IMR-90 (cell line): ENCODE results near the gene AHDC1. TPM values are rescaled to one million over a fixed set of nuclear protein-coding genes. Genes with fewer than 3 reads are reported as not detected.

Experiments used
- ATAC-seq: fragments of 200-7000 bp; cut with Tn5 transposase; 2 replicates; pipeline ENCODE4 v1.9.1; 2020; ENCODE audit warnings: low read depth, mild to moderate bottlenecking, moderate library complexity
- BruUV-seq: library from RNA; stranded (reverse); fragments of 400-500 nt; replicated peaks from 2 replicates; lab custom pipeline; 2021; lab: Mats Ljungman, UMichigan
- CTCF ChIA-PET: fragments of 300-600 bp; formaldehyde crosslinking; extraction: SDS; loops from one replicate; lab custom pipeline; 2021; ENCODE audit warnings: antibody characterized with exemption; lab: Yijun Ruan, JAX
- POLR2A ChIA-PET: fragments of 300-600 bp; sonication (Branson Sonifier 250); formaldehyde crosslinking; loops from one replicate; lab custom pipeline; 2022; ENCODE audit warnings: antibody characterized with exemption; ENCODE audit not compliant: unreplicated experiment; lab: Charles Lee
- DNase-seq: peaks from one replicate; pipeline ENCODE4 v3.0.0; 2013
- H2AFZ ChIP-seq: replicated peaks from 2 replicates; pipeline ENCODE3; 2013; ENCODE audit warnings: low read length, mild to moderate bottlenecking; ENCODE audit not compliant: poor library complexity
- H2AK5ac ChIP-seq: 2 replicates; pipeline ENCODE4 v1.6.1; 2013; ENCODE audit warnings: low read depth, low read length, inconsistent platforms
- H2AK9ac ChIP-seq: replicated peaks from 2 replicates; pipeline ENCODE3; 2013; ENCODE audit warnings: mild to moderate bottlenecking, low read depth, low read length, moderate library complexity; ENCODE audit not compliant: poor library complexity
- H2BK120ac ChIP-seq: 2 replicates; pipeline ENCODE4 v1.6.1; 2013; ENCODE audit warnings: low read depth, low read length, inconsistent platforms
- H2BK15ac ChIP-seq: 3 replicates; pipeline ENCODE4 v1.6.1; 2013; ENCODE audit warnings: low read depth, low read length, inconsistent platforms
- H2BK20ac ChIP-seq: 2 replicates; pipeline ENCODE4 v1.6.1; 2013; ENCODE audit warnings: low read depth, mild to moderate bottlenecking, inconsistent platforms, low read length, moderate library complexity
- H2BK5ac ChIP-seq: 2 replicates; pipeline ENCODE4 v1.6.1; 2013; ENCODE audit warnings: mild to moderate bottlenecking, low read depth, low read length, inconsistent platforms; ENCODE audit not compliant: poor library complexity, severe bottlenecking
- H3K14ac ChIP-seq: replicated peaks from 2 replicates; pipeline ENCODE4 v1.6.1; 2013; ENCODE audit warnings: low read depth, low read length, inconsistent platforms
- H3K18ac ChIP-seq: 2 replicates; pipeline ENCODE4 v1.6.1; 2013; ENCODE audit warnings: low read depth, low read length, control low read depth
- H3K23ac ChIP-seq: 2 replicates; pipeline ENCODE4 v1.6.1; 2013; ENCODE audit warnings: low read depth, low read length, inconsistent platforms
- H3K27ac ChIP-seq: 2 replicates; pipeline ENCODE4 v1.5.1; 2013; ENCODE audit warnings: mild to moderate bottlenecking, control low read depth, low read length; ENCODE audit not compliant: insufficient read depth
- H3K27me3 ChIP-seq: 2 replicates; pipeline ENCODE4 v1.6.1; 2013; ENCODE audit warnings: low read length; ENCODE audit not compliant: control insufficient read depth, insufficient read depth
- H3K36me3 ChIP-seq: 2 replicates; pipeline ENCODE4 v1.6.1; 2013; ENCODE audit warnings: low read length, mixed read lengths; ENCODE audit not compliant: control insufficient read depth, insufficient read depth
- H3K4ac ChIP-seq: 2 replicates; pipeline ENCODE4 v1.6.1; 2013; ENCODE audit warnings: low read depth, low read length, inconsistent platforms
- H3K4me1 ChIP-seq: 2 replicates; pipeline ENCODE4 v1.6.1; 2013; ENCODE audit warnings: low read length, mixed read lengths; ENCODE audit not compliant: control insufficient read depth, insufficient read depth
- H3K4me2 ChIP-seq: 2 replicates; pipeline ENCODE4 v1.6.1; 2013; ENCODE audit warnings: low read depth, mild to moderate bottlenecking, control low read depth, low read length, moderate library complexity
- H3K4me3 ChIP-seq: 2 replicates; pipeline ENCODE4 v1.5.1; 2013; ENCODE audit warnings: low read depth, mild to moderate bottlenecking, control low read depth, low read length, moderate library complexity; ENCODE audit not compliant: insufficient read depth
- H3K56ac ChIP-seq: 2 replicates; pipeline ENCODE4 v1.6.1; 2013; ENCODE audit warnings: low read length, inconsistent platforms; ENCODE audit not compliant: insufficient read depth; ENCODE audit errors: extremely low read depth
- H3K79me1 ChIP-seq, 2 experiments: 2 replicates each; pipeline ENCODE4 v1.6.1; 2013; ENCODE audit warnings: low read length in 2 of 2, inconsistent platforms in 1 of 2, low read depth in 1 of 2
- H3K9ac ChIP-seq: 2 replicates; pipeline ENCODE4 v1.6.1; 2013; ENCODE audit warnings: low read depth, low read length, control low read depth
- H3K9me1 ChIP-seq: 2 replicates; pipeline ENCODE4 v1.6.1; 2013; ENCODE audit warnings: low read length, inconsistent platforms; ENCODE audit not compliant: insufficient read depth
- H3K9me3 ChIP-seq: 2 replicates; pipeline ENCODE4 v1.6.1; 2013; ENCODE audit warnings: low read length; ENCODE audit not compliant: control insufficient read depth, insufficient read depth
- H4K20me1 ChIP-seq: 2 replicates; pipeline ENCODE4 v1.6.1; 2013; ENCODE audit warnings: low read length, inconsistent platforms; ENCODE audit not compliant: insufficient read depth
- H4K5ac ChIP-seq: 2 replicates; pipeline ENCODE4 v1.6.1; 2013; ENCODE audit warnings: mild to moderate bottlenecking, low read depth, low read length, control low read depth
- H4K8ac ChIP-seq, 2 experiments: 2 replicates each; pipeline ENCODE4 v1.6.1; 2013; ENCODE audit warnings: low read depth in 2 of 2, low read length in 2 of 2, control low read depth in 1 of 2, inconsistent platforms in 1 of 2
- H4K91ac ChIP-seq: 2 replicates; pipeline ENCODE4 v1.6.1; 2013; ENCODE audit warnings: low read depth, low read length, inconsistent platforms; ENCODE audit not compliant: insufficient read depth
- BHLHE40 ChIP-seq: fragments of 150-350 bp; IDR thresholded peaks from 2 replicates; pipeline ENCODE4 v1.6.1; 2016; ENCODE audit warnings: mild to moderate bottlenecking, low read depth, low read length
- CHD1 ChIP-seq: IDR thresholded peaks from 2 replicates; pipeline ENCODE4 v1.6.1; 2012; ENCODE audit warnings: low read depth, low read length, improper control_type of control experiment
- FOS ChIP-seq: fragments of 150-350 bp; IDR thresholded peaks from 2 replicates; pipeline ENCODE4 v1.6.1; 2016; ENCODE audit warnings: low read depth, low read length
- MAFK ChIP-seq: IDR thresholded peaks from 2 replicates; pipeline ENCODE4 v1.6.1; 2012; ENCODE audit warnings: low read depth, low read length, improper control_type of control experiment
- MAZ ChIP-seq: IDR thresholded peaks from 2 replicates; pipeline ENCODE4 v1.6.1; 2012; ENCODE audit warnings: low read depth, mild to moderate bottlenecking, low read length, improper control_type of control experiment, moderate library complexity, borderline replicate concordance
- RAD21 ChIP-seq: IDR thresholded peaks from 2 replicates; pipeline ENCODE4 v1.6.1; 2012; ENCODE audit warnings: low read length, improper control_type of control experiment
- RCOR1 ChIP-seq: IDR thresholded peaks from 2 replicates; pipeline ENCODE4 v1.6.1; 2012; ENCODE audit warnings: mild to moderate bottlenecking, low read length, improper control_type of control experiment; ENCODE audit not compliant: insufficient replicate concordance
- SMC3 ChIP-seq: fragments of 150-350 bp; IDR thresholded peaks from 2 replicates; pipeline ENCODE4 v1.6.1; 2016; ENCODE audit warnings: low read depth, mild to moderate bottlenecking, antibody characterized with exemption, low read length, moderate library complexity
- WGBS, 2 experiments: methylation state at CpG; one replicate each; pipeline versions ENCODE4 v1.1.5 to v1.1.7; 2013; ENCODE audit warnings: missing lambda C conversion rate in 2 of 2; ENCODE audit not compliant: insufficient read length in 1 of 2; ENCODE audit errors: extremely low coverage in 2 of 2; 5-methylcytosine and 5-hydroxymethylcytosine counted together
- dilution Hi-C: fragments of 300-500 bp; cut with HindIII; formaldehyde crosslinking; loops from one replicate; pipeline ENCODE4 v1.14.3; 2018; ENCODE audit warnings: low sequenced_read_pairs; ENCODE audit not compliant: unreplicated experiment
- in situ Hi-C: fragments of 300-500 bp; cut with MboI; formaldehyde crosslinking; loops from 3 replicates; pipeline ENCODE4 v1.14.3; 2019; ENCODE audit warnings: low sequenced_read_pairs, inconsistent platforms, mixed read lengths
- intact Hi-C: fragments of 100-400 bp; cut with micrococcal nuclease; formaldehyde crosslinking; loops from 2 replicates; pipeline ENCODE4 v1.10.0; 2022
- polyA plus RNA-seq, 3 experiments: library from polyadenylated mRNA; depleted of rRNA; stranded (reverse); fragments of >200 nt; gene quantifications; 2 replicates each; pipeline ENCODE4 v1.2.3, GENCODE V29; 2012; ENCODE audit warnings: low replicate concordance in 1 of 3
- total RNA-seq: library from RNA; depleted of rRNA; stranded (reverse); fragments of >200 nt; gene quantifications from 2 replicates; pipeline ENCODE4 v1.2.3, GENCODE V29; 2012
- TF ChIP-seq, protein P1 (sequence below): fragments of 150-350 bp; IDR thresholded peaks from 2 replicates; pipeline ENCODE4 v1.6.1; 2016; ENCODE audit warnings: low read depth, mild to moderate bottlenecking, low read length, moderate library complexity, borderline replicate concordance
- TF ChIP-seq, protein P2 (sequence below): conservative IDR thresholded peaks from 2 replicates; pipeline ENCODE4 v1.5.1; 2012; ENCODE audit warnings: mild to moderate bottlenecking, low read depth, low read length, improper control_type of control experiment

Gene AHDC1
- total and polyA plus RNA-seq, 2 of the 4 experiments (the other 2 are of a cell fraction): 2.0 to 11.6 TPM

DNA sequence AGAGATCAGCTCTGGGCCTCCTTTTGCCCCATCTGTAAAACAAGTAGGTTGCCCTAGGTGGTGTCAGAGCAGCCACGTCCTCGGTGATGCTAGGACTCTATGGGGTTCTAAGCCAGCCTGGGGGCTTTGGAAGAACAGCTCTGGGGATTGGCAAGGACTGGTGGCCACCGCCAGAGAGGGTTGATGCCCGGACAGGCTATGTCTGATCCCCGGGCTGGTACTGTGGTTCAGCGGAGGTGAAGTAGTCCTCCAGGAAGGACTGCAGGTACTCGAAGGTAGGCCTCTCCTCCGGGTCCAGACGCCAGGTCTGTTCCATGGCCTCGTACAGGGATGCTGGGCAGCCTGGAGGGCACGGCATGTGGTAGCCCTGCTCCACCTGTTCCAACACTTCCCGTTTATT, 8.8 kb upstream of the AHDC1 start:
- dilution Hi-C loops: no loop called here
- CTCF ChIA-PET: interaction anchor here (1.5 kb wide), 1 partner anchor 56 kb away, joined by 4 read pairs; no protein-coding TSS in a partner anchor
- in situ Hi-C loops: loop anchor here (5.0 kb wide), 1 partner anchor 50 kb away; no protein-coding TSS in a partner anchor

More for the DNA sequence above, 8.8 kb upstream of the AHDC1 start:
- Histone ChIP-seq H3K4ac (no peak overlapping the region), H3K9ac (no peak overlapping the region), H3K27ac (no peak overlapping the region), H2AFZ (no peak overlapping the region), H3K9me3 (no peaks in the 10 kb centered on the region), H3K27me3 (peaks cover 44% of the 10 kb centered on the region), H3K56ac (no peak overlapping the region), H3K14ac (no peak overlapping the region), H4K91ac (no peak overlapping the region), H3K18ac (no peak overlapping the region), H2BK120ac (no peak overlapping the region), H3K4me1 (no peaks in the 10 kb centered on the region), H2AK9ac (no peak overlapping the region), H2BK20ac (no peak overlapping the region), H3K4me2 (no peak overlapping the region), H4K5ac (no peak overlapping the region), H2AK5ac (no peak overlapping the region), H4K8ac (no peak overlapping the region), H3K79me1 (no peaks in the 10 kb centered on the region), H3K36me3 (no peaks in the 10 kb centered on the region), H3K23ac (no peak overlapping the region), H3K4me3 (no peak overlapping the region), H4K20me1 (no peaks in the 10 kb centered on the region), H2BK15ac (no peak overlapping the region), H3K9me1 (no peaks in the 10 kb centered on the region), H2BK5ac (no peak overlapping the region)
- WGBS, 2 experiments: 85% methylated on average over 8 of the region's 12 CpGs; no CpG with 5 or more reads in 1 of the 2 experiments
- BruUV-seq: no TSS peak
- intact Hi-C loops: no loop called here
- no peak for DNase-seq
- POLR2A ChIA-PET: no interaction called here
- ATAC-seq: no peak
- TF ChIP-seq, protein P1, sequence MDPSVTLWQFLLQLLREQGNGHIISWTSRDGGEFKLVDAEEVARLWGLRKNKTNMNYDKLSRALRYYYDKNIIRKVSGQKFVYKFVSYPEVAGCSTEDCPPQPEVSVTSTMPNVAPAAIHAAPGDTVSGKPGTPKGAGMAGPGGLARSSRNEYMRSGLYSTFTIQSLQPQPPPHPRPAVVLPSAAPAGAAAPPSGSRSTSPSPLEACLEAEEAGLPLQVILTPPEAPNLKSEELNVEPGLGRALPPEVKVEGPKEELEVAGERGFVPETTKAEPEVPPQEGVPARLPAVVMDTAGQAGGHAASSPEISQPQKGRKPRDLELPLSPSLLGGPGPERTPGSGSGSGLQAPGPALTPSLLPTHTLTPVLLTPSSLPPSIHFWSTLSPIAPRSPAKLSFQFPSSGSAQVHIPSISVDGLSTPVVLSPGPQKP: no peak
- no peak for TF ChIP-seq BHLHE40
- no peak for TF ChIP-seq SMC3
- no peak for TF ChIP-seq RAD21
- no peak for TF ChIP-seq MAZ
- no peak for TF ChIP-seq RCOR1
- no peak for TF ChIP-seq CHD1
- TF ChIP-seq, protein P2, sequence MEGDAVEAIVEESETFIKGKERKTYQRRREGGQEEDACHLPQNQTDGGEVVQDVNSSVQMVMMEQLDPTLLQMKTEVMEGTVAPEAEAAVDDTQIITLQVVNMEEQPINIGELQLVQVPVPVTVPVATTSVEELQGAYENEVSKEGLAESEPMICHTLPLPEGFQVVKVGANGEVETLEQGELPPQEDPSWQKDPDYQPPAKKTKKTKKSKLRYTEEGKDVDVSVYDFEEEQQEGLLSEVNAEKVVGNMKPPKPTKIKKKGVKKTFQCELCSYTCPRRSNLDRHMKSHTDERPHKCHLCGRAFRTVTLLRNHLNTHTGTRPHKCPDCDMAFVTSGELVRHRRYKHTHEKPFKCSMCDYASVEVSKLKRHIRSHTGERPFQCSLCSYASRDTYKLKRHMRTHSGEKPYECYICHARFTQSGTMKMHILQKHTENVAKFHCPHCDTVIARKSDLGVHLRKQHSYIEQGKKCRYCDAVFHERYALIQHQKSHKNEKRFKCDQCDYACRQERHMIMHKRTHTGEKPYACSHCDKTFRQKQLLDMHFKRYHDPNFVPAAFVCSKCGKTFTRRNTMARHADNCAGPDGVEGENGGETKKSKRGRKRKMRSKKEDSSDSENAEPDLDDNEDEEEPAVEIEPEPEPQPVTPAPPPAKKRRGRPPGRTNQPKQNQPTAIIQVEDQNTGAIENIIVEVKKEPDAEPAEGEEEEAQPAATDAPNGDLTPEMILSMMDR: no peak
- no peak for TF ChIP-seq FOS
- TF ChIP-seq MAFK: no peak
